ENCODE results near the gene SOD3.

Gene SOD3

GRCh38 chr4:24842356-24842755 is 47.0 kb downstream of the SOD3 start:
- no peak for DNase-seq (ENCODE audit: low read depth)

GRCh38 chr4:24843096-24843495 is 47.7 kb downstream of the SOD3 start:
- no peak for DNase-seq (ENCODE audit: low read depth)

- no peak for DNase-seq (ENCODE audit: low read depth)
Observed at GRCh38 chr4:24845132-24845531, 49.8 kb downstream of the SOD3 start.

- DNase-seq (ENCODE audit: low read depth), result no peak
Observed at GRCh38 chr4:24845902-24846301, 50.5 kb downstream of the SOD3 start.

- DNase-seq (ENCODE audit: low read depth), result no peak
Observed at GRCh38 chr4:24846716-24847115, 51.3 kb downstream of the SOD3 start.

GRCh38 chr4:24849351-24849750 is 54.0 kb downstream of the SOD3 start:
- DNase-seq (ENCODE audit: low read depth), result no peak

- DNase-seq (ENCODE audit: low read depth), result no peak
Observed at GRCh38 chr4:24849756-24850155, 54.4 kb downstream of the SOD3 start.

Data from stimulated activated CD8-positive, alpha-beta memory T cell treated with anti-CD3 and anti-CD28 coated beads, Interleukin-15, amount 100 ng/mL, for 1 hour (primary cell).